K562 (cell line): Measurements from ENCODE around the gene SERPINE1. TPM values are rescaled to one million over a fixed set of nuclear protein-coding genes. Genes with fewer than 3 reads are reported as not detected.

Source experiments
- BRF1 ChIP-seq: IDR thresholded peaks from 3 replicates; pipeline ENCODE4 v1.6.1; 2011; ENCODE audit warnings: borderline replicate concordance, mild to moderate bottlenecking; ENCODE audit not compliant: insufficient read length; ENCODE audit errors: extremely low read depth
- CCAR2 ChIP-seq: fragments of 200-400 bp; formaldehyde crosslinking; IDR thresholded peaks from 2 replicates; pipeline ENCODE4 v1.6.1; 2017; ENCODE audit warnings: mild to moderate bottlenecking, low read depth, low read length
- CHCHD3 ChIP-seq: fragments of 250-450 bp; sonication (Bioruptor Pico); IDR thresholded peaks from 2 replicates; pipeline ENCODE4 v2.1.2; 2022; ENCODE audit warnings: mild to moderate bottlenecking
- COPS2 ChIP-seq: fragments of 450-650 bp; conservative IDR thresholded peaks from 2 replicates; pipeline ENCODE4 v1.6.1; 2016; ENCODE audit warnings: mild to moderate bottlenecking, moderate library complexity
- ELK3 ChIP-seq: fragments of 450-650 bp; formaldehyde crosslinking; IDR thresholded peaks from 2 replicates; pipeline ENCODE4 v1.4.0; 2020; ENCODE audit warnings: mild to moderate bottlenecking
- FOXJ3 ChIP-seq: sonication (generic); formaldehyde crosslinking; IDR thresholded peaks from 2 replicates; pipeline ENCODE4 v1.4.0; 2020; ENCODE audit warnings: mild to moderate bottlenecking, missing genetic modification reagents
- HDAC1 ChIP-seq, 2 experiments: fragments of 450-650 bp; IDR thresholded peaks; 2 replicates each; pipeline ENCODE4 v1.6.1; 2016 to 2017; ENCODE audit warnings: inconsistent platforms in 1 of 2, mild to moderate bottlenecking in 1 of 2, moderate library complexity in 1 of 2
- HNRNPH1 ChIP-seq: fragments of 200-400 bp; formaldehyde crosslinking; optimal IDR thresholded peaks from 2 replicates; pipeline ENCODE3; 2017; ENCODE audit warnings: low read depth, mild to moderate bottlenecking, low read length, moderate library complexity
- MAX ChIP-seq: sonication (generic); formaldehyde crosslinking; IDR thresholded peaks from 2 replicates; pipeline ENCODE4 v1.9.0; 2022; ENCODE audit warnings: mild to moderate bottlenecking, missing genetic modification reagents
- MNT ChIP-seq, 2 experiments: fragments of 450-650 bp; conservative IDR thresholded peaks; 2 replicates each; pipeline ENCODE4 v1.6.1; 2017; ENCODE audit warnings: mild to moderate bottlenecking in 2 of 2, moderate library complexity in 2 of 2
- NFE2L1 ChIP-seq: fragments of 450-650 bp; IDR thresholded peaks from 2 replicates; pipeline ENCODE4 v1.6.1; 2016; ENCODE audit warnings: missing genetic modification characterization, low read depth, mild to moderate bottlenecking, missing compliant biosample characterization, moderate library complexity, borderline replicate concordance
- SMARCA5 ChIP-seq: fragments of 450-650 bp; IDR thresholded peaks from 2 replicates; pipeline ENCODE4 v1.6.1; 2016
- SMARCC2 ChIP-seq: fragments of 450-650 bp; IDR thresholded peaks from 2 replicates; pipeline ENCODE4 v1.6.1; 2017; ENCODE audit warnings: antibody characterized with exemption, moderate library complexity, mild to moderate bottlenecking, low read depth
- TFAP4 ChIP-seq: sonication (generic); formaldehyde crosslinking; IDR thresholded peaks from 2 replicates; pipeline ENCODE4 v1.8.0; 2022; ENCODE audit warnings: missing genetic modification reagents, mild to moderate bottlenecking, moderate library complexity, borderline replicate concordance
- ZBTB33 ChIP-seq: sonication (generic); formaldehyde crosslinking; IDR thresholded peaks from 2 replicates; pipeline ENCODE4 v1.8.1; 2023; ENCODE audit warnings: mild to moderate bottlenecking, missing genetic modification reagents
- ZNF134 ChIP-seq: fragments of 250-450 bp; sonication (Bioruptor Pico); conservative IDR thresholded peaks from 2 replicates; pipeline ENCODE4 v1.4.0; 2020
- ZNF280B ChIP-seq: fragments of 250-450 bp; sonication (Bioruptor Pico); IDR thresholded peaks from 2 replicates; pipeline ENCODE4 v1.5.1; 2021; ENCODE audit warnings: mild to moderate bottlenecking
- polyA plus RNA-seq, 8 experiments: library from polyadenylated mRNA; depleted of rRNA in 4 of 8; stranded (reverse) in 5 of 8; unstranded in 3 of 8; fragments of >200 nt; fragmentation: Nextera tagmentation in 2 of 8; fragmentation: Illumina TruSeq in 1 of 8; extraction: Ambion mirVana in 2 of 8; extraction: Trizol in 1 of 8; gene quantifications; 2 replicates each; pipeline versions ENCODE4 v1.2.1 to v1.2.3, GENCODE V29; 2011 to 2014; ENCODE audit warnings: inconsistent platforms in 1 of 8, missing spikeins in 1 of 8
- total RNA-seq, 7 experiments: library from RNA; depleted of rRNA in 6 of 7; stranded (reverse); fragments of >200 nt in 6 of 7; fragmentation: Illumina TruSeq in 2 of 7; extraction: Trizol in 2 of 7; gene quantifications; 2 replicates each; pipeline versions ENCODE4 v1.2.1 to v1.2.3, GENCODE V29; 2011 to 2021; ENCODE audit warnings: low replicate concordance in 1 of 7

Gene SERPINE1
- total and polyA plus RNA-seq, 9 of the 15 experiments (the other 6 are each of a cell fraction or from before 2014, with no cell fraction given) = 0.22 to 4.8 (median 0.91) TPM

GRCh38 chr7:101165075-101165957, 38.4 kb downstream of the SERPINE1 start, which contains the start of gene VGF (continued):
- TF ChIP-seq ZNF280B (CRISPR knock-in tag) (no peak), ELK3 (CRISPR knock-in tag) (no peak), CHCHD3 (CRISPR knock-in tag) (no peak), CCAR2 (no peak), ZBTB33 (CRISPR knock-in tag) (peak; percentile 84), SMARCA5 (no peak), FOXJ3 (CRISPR knock-in tag) (no peak), ZNF134 (CRISPR knock-in tag) (no peak), NFE2L1 (tag) (no peak), SMARCC2 (no peak), HNRNPH1 (no peak), MNT (conservative IDR thresholded peaks at IDR 0.05) (peak; percentile 98 to 99), HDAC1 (IDR thresholded peaks at IDR 0.05) (peak in 1 of 2 experiments; percentile 94; a peak in 2 of 4 replicates), COPS2 (no peak), BRF1 (no peak), MAX (peak; percentile 95), TFAP4 (CRISPR knock-in tag) (peak; percentile 99)
